Esophagus squamous epithelium (tissue), 5 donors: ENCODE data around the gene FAM53B. TPM values are rescaled to one million over a fixed set of nuclear protein-coding genes. Genes with fewer than 3 reads are reported as not detected.

ENCODE experiments used
- DNase-seq: peaks from one replicate; lab custom pipeline; 2025; lab: John Stamatoyannopoulos, UW
- H3K27ac ChIP-seq, 4 donors: fragments of 200-600 bp; sonication (generic); one replicate each; pipeline ENCODE4 v1.5.1; 2016 to 2019; ENCODE audit warnings: mild to moderate bottlenecking in 1 of 4
- H3K27me3 ChIP-seq, 4 donors: fragments of 200-600 bp; sonication (generic); 1 replicate in 3 of 4; 2 replicates in 1 of 4; pipeline versions ENCODE4 v1.5.1 to v1.6.0; 2017 to 2021; ENCODE audit warnings: antibody characterized with exemption in 1 of 4
- H3K36me3 ChIP-seq, 3 donors: fragments of 200-600 bp; sonication (generic); one replicate each; pipeline ENCODE4 v1.5.1; 2016 to 2019
- H3K4me1 ChIP-seq, 3 donors: fragments of 200-600 bp; sonication (generic); one replicate each; pipeline ENCODE4 v1.5.1; 2017 to 2019
- H3K4me3 ChIP-seq, 4 donors: fragments of 200-600 bp; sonication (generic); 1 replicate in 3 of 4; 2 replicates in 1 of 4; pipeline ENCODE4 v1.5.1; 2016 to 2019; ENCODE audit warnings: mild to moderate bottlenecking in 2 of 4, moderate library complexity in 1 of 4
- H3K9me3 ChIP-seq, 3 donors: fragments of 200-600 bp; sonication (generic); one replicate each; pipeline ENCODE4 v1.5.1; 2016 to 2019
- CTCF ChIP-seq, 6 experiments: fragments of 450-650 bp in 4 of 6; fragments of 200-600 bp in 2 of 6; sonication (generic) in 2 of 6; IDR thresholded peaks; one replicate each; pipeline ENCODE4 v1.5.1; 2016 to 2019; ENCODE audit warnings: antibody characterized with exemption in 6 of 6, mild to moderate bottlenecking in 4 of 6, moderate library complexity in 4 of 6
- POLR2A ChIP-seq, 4 donors: fragments of 450-650 bp; IDR thresholded peaks; one replicate each; pipeline ENCODE4 v1.6.1; 2017; ENCODE audit warnings: antibody characterized with exemption in 4 of 4, mild to moderate bottlenecking in 4 of 4, moderate library complexity in 3 of 4
- WGBS, 2 donors: methylation state at CpG; one replicate each; pipeline ENCODE4 v1.1.5; 2018; 5-methylcytosine and 5-hydroxymethylcytosine counted together
- intact Hi-C: fragments of 100-400 bp; cut with DNase I; formaldehyde crosslinking; loops from one replicate; pipeline ENCODE4 v1.15.0; 2022
- total RNA-seq, 4 donors: library from RNA; depleted of rRNA; stranded (reverse); fragments of >200 nt; gene quantifications; one replicate each; pipeline ENCODE4 v1.1.0, GENCODE V29; 2016
- donor health status: DM: yes; HTN: yes; CAD: no.

FAM53B gene
- total RNA-seq, 4 donors from 2014 or later, result 27.4 to 54.2 (median 31.5) TPM

DNA sequence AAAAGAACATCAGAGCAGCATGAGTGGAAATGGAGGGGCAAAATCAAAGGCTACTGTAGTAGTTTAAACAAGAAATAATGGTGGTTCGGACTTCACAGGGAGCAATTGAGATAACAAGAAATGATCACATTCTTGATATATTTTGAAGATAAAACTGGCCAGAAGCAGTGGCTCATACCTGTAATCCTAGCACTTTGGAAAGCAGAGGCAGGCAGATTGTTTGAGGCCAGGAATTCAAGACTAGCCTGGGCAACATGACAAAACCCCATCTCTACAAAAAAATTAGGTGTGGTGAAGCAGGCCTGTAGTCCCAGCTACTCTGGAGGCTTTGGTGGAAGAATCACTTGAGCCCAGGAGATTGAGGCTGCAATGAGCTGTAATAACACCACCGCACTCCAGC is 24.6 kb upstream of the FAM53B start:
- DNase-seq, result no peak
- Histone ChIP-seq H3K4me1 (peaks cover 0 to 5% (median 0%) of the 10 kb centered on the region in 3 donors), H3K36me3 (peaks cover 0 to 79% (median 0%) of the 10 kb centered on the region in 3 donors), H3K27ac (no peak overlapping the region), H3K27me3 (no peaks in the 10 kb centered on the region), H3K9me3 (no peaks in the 10 kb centered on the region), H3K4me3 (no peak overlapping the region)
- TF ChIP-seq CTCF (IDR thresholded peaks at IDR 0.05) (no peak), POLR2A (IDR thresholded peaks at IDR 0.05) (no peak)
- intact Hi-C loops, result no loop called here
- 92 to 100% methylated on average over 2 of the region's 2 CpGs for WGBS, 2 donors

DNA sequence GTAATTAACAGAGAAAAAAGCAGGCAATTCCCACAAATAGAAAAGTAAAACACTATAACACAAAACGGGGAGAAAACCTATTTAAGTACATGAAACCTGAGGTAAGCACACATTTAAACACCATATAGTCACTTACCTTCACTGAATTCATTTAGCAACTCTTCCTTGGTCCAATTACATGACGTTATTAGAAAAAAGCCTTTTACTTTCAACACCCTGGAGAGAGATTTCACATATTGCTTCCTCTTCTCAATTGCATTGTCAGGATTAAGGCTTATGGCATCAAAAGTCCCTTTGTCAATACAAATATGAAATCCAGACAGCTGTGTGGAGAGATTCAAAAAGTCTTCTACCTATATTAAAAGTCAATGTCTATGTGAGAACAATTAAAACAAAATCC is 21.1 kb upstream of the FAM53B start:
- Histone ChIP-seq H3K4me3 (no peak overlapping the region), H3K27me3 (no peaks in the 10 kb centered on the region), H3K27ac (no peak overlapping the region), H3K9me3 (no peaks in the 10 kb centered on the region), H3K36me3 (peaks cover 0 to 69% (median 0%) of the 10 kb centered on the region in 3 donors), H3K4me1 (peaks cover 0 to 5% (median 0%) of the 10 kb centered on the region in 3 donors)
- TF ChIP-seq POLR2A (IDR thresholded peaks at IDR 0.05) (no peak), CTCF (IDR thresholded peaks at IDR 0.05) (no peak)
- 78 to 88% methylated on average over 2 of the region's 2 CpGs for WGBS, 2 donors
- DNase-seq, result no peak
- intact Hi-C loops, result no loop called here

- Histone ChIP-seq H3K4me1 (peaks cover 0 to 5% (median 0%) of the 10 kb centered on the region in 3 donors), H3K4me3 (no peak overlapping the region), H3K9me3 (no peaks in the 10 kb centered on the region), H3K27ac (no peak overlapping the region), H3K27me3 (no peaks in the 10 kb centered on the region), H3K36me3 (peaks cover 0 to 75% (median 0%) of the 10 kb centered on the region in 3 donors)
- DNase-seq, result no peak
- WGBS, 2 donors, result 92 to 97% methylated on average over 1 of the region's 1 CpG
- intact Hi-C loops, result no loop called here
- TF ChIP-seq CTCF (IDR thresholded peaks at IDR 0.05) (no peak), POLR2A (IDR thresholded peaks at IDR 0.05) (no peak)
Observed at GRCh38 chr10:124763267-124763666, 19.1 kb upstream of the FAM53B start.

DNA sequence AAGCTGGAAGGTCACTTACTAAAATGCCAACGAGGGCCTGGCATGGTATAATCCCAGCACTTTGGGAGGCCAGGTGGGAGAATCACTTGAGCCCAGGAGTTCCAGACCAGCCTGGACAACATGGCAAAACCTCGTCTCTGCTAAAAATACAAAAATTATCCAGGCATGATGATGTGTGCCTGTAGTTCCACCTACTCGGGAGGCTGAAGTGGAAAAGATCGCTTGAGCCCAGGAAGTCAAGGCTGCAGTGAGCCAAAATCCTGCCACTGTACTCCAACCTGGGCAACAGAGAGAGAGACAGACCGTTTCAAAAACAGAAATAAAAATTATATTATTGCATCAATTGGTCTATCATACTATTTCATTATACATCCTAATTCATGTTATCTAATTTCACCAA is 18.1 kb upstream of the FAM53B start:
- peaks cover 0 to 75% (median 0%) of the 10 kb centered on the region in 3 donors for H3K36me3 ChIP-seq
- WGBS, 2 donors, result 87% methylated on average over 5 of the region's 5 CpGs
- H3K9me3 ChIP-seq, result no peaks in the 10 kb centered on the region
- peaks cover 0 to 5% (median 0%) of the 10 kb centered on the region in 3 donors for H3K4me1 ChIP-seq
- DNase-seq, result no peak
- intact Hi-C loops, result no loop called here
- no peak overlapping the region for H3K4me3 ChIP-seq
- no peaks in the 10 kb centered on the region for H3K27me3 ChIP-seq
- TF ChIP-seq CTCF (IDR thresholded peaks at IDR 0.05) (no peak), POLR2A (IDR thresholded peaks at IDR 0.05) (no peak)
- no peak overlapping the region for H3K27ac ChIP-seq

- TF ChIP-seq POLR2A (IDR thresholded peaks at IDR 0.05) (no peak), CTCF (IDR thresholded peaks at IDR 0.05) (no peak)
- Histone ChIP-seq H3K4me3 (no peak overlapping the region), H3K9me3 (no peaks in the 10 kb centered on the region), H3K27me3 (no peaks in the 10 kb centered on the region), H3K4me1 (no peaks in the 10 kb centered on the region), H3K27ac (no peak overlapping the region), H3K36me3 (peaks cover 0 to 75% (median 0%) of the 10 kb centered on the region in 3 donors)
- DNase-seq, result no peak
- 85 to 86% methylated on average over 5 of the region's 5 CpGs for WGBS, 2 donors
- intact Hi-C loops, result no loop called here
Observed at GRCh38 chr10:124756156-124756903, 12.2 kb upstream of the FAM53B start.
